HG03135 (cell line): ENCODE measurements around the gene PVALEF.

ENCODE experiments used
- ATAC-seq: cut with Tn5 transposase; IDR thresholded peaks from one replicate; pipeline ENCODE4 v1.9.1; 2021; ENCODE audit warnings: mild to moderate bottlenecking, moderate library complexity; ENCODE audit not compliant: unreplicated experiment

PVALEF gene

GRCh38 chr17:81194941-81195901, 29.9 kb downstream of the PVALEF start:
- ATAC-seq = no peak

- ATAC-seq = no peak
Measured at GRCh38 chr17:81195941-81196495, 30.7 kb downstream of the PVALEF start.

DNA sequence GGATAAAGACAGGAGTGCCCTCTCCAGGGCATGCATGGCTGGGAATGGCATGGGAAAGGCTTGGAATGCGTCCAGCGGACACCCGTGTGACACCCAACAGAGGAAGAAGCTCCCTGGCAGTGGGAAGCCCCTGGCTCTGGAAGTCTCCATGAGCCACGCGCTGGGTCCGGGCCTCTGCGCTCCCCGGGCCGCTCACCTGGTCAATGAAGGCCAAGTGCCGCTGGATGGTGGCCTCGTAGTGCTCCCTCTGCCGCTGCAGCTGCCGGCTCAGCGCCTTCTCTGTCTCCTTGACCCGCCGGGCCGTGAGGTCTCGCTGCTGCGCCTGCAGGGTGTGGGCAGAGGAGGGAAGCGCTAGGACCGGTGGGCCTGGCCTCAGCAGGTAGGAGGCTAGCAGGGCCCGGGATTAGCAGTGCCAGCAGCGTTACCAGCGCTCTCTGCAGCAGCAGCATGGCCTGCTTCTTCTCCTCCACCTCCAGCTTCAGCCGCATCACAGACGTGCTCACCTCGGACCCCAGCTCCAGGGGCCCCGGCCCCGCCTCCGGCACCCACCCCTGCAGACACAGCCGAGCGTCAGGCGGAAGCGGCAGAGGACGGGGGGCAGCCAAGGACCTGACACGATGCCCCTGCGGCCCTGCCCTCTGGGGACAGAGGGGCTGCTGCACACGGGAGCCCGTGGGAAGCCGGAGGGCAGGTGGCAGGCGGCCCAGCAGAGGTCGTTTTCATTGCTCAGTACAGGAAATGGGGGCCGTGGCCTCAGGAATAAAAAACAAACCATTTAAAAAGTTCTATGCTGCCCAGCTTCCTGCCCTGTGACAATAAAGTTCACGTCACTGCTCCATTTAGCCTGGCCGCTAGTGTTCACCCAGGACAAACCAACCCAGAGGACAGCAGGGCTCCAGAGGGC, 31.4 kb downstream of the PVALEF start:
- no peak for ATAC-seq

DNA sequence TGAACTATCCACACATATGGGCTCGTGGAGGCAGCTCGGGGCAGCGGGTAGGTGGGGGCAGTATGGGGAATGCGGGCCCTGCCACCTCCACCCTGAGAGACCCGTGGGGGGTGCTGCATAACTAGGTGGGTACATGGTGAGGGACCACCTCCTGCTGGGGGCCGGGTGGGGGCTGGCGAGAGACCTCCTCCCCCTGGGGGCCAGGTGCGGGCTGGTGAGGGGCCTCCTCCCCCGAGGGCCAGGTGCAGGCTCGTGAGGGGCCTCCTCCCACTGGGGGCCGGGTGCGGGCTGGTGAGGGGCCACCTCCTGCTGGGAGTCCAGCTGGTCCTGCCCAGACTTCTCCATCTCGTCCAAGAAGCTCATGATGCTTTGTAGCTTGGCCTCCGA, 32.1 kb downstream of the PVALEF start:
- ATAC-seq = no peak

- no peak for ATAC-seq
Measured at GRCh38 chr17:81197831-81198490, 32.7 kb downstream of the PVALEF start.

GRCh38 chr17:81198826-81199481, 33.6 kb downstream of the PVALEF start:
- ATAC-seq = no peak

DNA sequence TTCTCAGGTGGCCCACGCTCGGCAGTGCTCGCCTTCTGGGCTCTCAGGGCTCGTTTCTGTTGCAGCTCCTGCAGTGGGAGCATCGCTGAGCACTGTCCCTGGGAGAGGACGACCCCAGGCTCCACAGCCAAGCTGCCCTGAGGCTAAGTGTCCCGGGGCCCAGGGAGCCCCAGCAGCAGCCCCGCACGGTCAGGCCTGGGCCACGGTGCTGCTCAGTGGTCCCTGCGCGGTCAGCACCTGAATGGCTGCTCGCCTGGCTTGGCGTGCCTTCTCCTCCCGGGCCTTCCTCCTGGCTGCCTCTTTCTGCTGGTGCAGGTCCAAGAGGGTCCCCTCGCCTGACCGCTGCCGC, 34.1 kb downstream of the PVALEF start:
- ATAC-seq = no peak

DNA sequence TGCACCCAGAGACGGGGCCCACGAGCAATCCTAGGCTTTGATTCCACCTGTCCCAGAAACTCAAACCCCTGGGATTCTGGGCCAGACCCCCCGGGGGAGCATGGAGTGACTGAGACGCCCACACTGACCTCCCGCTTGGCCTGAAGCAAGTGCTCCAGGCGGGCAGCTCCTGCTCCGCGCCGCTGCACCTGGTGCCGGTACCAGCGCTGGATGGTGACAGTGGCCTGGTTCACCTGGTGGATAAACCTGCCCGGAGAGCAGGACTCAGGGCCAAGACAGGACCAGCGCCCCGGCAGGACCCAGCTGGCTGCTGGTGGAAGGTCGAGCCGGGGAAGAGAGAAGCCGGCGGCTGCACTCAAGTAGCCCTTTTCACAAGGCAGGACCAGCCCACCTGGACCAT, 34.9 kb downstream of the PVALEF start:
- no peak for ATAC-seq

- no peak for ATAC-seq
Measured at GRCh38 chr17:81200695-81201580, 35.6 kb downstream of the PVALEF start.

DNA sequence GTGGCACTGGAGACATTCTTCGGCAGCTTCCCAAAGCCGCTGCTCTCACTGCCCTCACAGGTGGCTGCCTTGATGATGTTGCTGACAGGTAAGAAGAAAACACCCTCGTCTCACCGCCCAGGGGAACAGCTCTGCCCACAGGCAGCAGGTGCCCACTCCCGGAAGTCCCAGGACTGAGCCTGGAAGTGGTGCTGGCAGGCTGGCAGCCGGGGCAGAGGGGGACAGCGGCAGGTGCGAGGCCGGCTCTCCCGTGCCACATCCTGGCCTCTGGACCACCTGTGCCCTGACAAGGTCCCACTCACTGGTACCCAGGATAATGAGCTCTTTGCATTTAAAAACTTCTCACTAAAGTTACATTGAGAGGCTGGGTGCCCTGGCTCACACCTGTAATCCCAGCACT, 37.0 kb downstream of the PVALEF start:
- ATAC-seq = no peak

DNA sequence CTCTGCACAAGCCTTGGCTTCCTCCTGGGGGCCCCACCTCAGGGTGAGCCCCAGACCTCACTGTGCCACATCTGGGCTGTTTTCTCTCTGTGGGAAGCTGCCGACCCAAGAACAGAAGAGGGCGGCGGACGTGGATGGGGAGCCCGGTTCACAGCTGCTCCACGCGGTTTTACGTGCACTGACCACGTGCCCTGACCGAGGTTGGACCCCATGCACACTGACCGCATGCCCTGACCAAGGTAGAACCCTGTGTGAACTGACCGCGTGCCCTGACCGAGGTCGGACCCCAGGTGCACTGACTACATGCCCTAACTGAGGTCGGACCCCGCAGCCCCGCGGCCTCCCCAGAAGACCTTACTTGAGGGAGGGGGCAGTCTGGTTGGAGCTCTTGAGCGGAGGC, 37.8 kb downstream of the PVALEF start:
- no peak for ATAC-seq

DNA sequence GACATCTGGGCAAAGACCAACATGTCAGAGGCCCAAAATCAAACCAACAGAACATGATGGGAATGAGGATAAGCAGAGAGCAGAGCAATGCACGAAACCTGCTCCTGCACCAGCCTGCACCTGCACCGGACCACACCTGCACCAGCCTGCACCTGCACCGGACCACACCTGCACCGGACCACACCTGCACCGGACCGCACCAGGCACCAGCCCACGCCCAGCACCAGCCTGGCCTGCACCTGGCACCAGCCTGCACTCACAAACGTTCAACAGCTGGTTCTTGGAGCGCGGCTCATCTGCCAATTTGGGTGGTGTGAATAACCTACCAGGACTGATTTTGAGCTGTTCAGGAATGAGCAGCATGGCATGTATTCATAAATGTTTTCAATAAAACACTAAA, 39.3 kb downstream of the PVALEF start:
- ATAC-seq = no peak

DNA sequence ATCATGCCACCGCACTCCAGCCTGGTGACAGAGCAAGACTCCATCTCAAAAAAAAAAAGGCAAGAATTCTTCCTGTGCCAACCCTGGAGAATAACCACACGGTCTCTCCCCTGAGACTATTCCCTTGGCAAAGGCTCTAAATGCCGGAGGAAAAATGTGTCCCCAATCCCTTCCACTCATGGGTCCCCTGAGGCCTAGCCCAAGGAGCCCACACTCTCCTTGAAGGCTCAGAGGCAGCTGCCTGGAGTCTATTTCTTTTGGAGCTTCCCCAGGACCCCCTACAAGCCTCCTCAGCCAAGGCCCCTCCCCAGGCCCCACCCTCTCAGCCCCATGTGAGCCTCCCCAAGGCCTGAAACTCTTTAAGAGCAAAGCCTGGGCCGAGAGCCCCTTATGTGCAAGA, 40.9 kb downstream of the PVALEF start:
- ATAC-seq = no peak

DNA sequence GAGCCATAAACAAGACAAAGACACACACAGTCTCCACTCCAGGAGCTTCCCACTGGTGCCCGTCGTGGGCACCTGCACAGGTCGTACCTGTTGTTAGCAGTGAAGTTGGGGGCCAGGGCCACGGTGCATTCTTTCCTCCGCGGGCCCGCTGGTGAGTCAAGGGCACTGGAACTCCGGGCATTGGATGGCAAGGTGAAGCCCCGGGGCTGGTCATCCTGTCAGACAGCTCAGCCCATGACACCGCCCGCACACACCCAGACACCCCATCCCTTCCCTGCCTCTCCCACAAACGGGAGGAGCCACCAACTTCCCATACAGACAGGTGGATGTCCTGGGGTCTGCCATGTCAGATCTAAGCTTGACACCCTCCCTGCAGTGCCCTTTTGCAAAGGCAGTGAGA, 41.4 kb downstream of the PVALEF start:
- ATAC-seq = no peak

- ATAC-seq = no peak
Measured at GRCh38 chr17:81207610-81208581, 42.6 kb downstream of the PVALEF start.

GRCh38 chr17:81208651-81209050, 43.3 kb downstream of the PVALEF start:
- no peak for ATAC-seq

DNA sequence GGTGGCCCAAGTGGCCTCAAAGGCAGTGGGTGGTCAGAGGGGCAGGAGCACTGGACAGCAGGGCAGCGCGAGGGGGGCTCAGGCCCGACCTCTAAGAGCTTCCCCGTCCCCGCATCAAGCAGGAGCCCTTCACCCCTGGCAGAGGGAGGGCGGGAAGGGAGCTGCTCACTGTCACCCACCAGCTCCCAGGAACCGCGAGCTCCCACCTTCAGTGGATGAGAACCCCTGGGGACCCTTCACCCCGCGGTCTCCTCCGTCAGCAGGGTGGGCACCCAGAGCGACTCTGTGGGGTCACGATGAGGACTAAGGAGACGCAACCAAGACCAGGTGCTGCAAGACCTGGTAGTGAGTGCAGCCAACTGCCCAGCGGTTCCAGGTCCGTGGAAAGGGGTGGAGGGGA, 43.8 kb downstream of the PVALEF start:
- no peak for ATAC-seq

DNA sequence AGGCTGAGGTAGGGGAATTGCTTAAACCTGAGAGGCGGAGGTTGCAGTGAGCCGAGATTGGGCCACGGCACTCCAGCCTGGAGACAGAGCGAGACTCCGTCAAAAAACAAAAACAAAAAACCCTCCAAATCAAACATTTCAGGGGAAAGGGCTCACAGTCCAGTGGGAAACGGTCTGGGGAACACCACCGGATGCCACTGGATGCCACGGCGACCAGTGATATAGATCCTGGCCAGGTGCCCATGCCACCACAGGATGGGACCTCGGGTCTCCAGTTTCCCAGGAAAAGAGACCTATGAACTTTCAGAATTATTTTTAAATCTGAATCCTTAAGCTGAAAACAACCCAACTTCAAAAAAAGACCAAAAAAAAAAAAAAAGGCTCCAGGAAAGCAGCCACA, 45.2 kb downstream of the PVALEF start:
- no peak for ATAC-seq
